Measurements from ENCODE around the gene TMPRSS4. TPM values are rescaled to one million over a fixed set of nuclear protein-coding genes. Genes with fewer than 3 reads are reported as not detected.

Gene TMPRSS4
- total RNA-seq, 1 experiment from 2014 or later, result 1.4 TPM

GRCh38 chr11:118060081-118060661 is 16.7 kb upstream of the TMPRSS4 start:
- Mint-ChIP-seq H3K27me3 (ENCODE audit: low read depth) (no peaks in the 10 kb centered on the region; the same call in 1 of the 2 replicates), H3K9me3 (no peaks in the 10 kb centered on the region), H3K27ac (no peak overlapping the region), H3K36me3 (no peaks in the 10 kb centered on the region), H3K4me3 (no peak overlapping the region), H3K4me1 (peaks cover 4% of the 10 kb centered on the region)
- TF ChIP-seq GRHL2 (CRISPR knock-in tag; IDR thresholded peaks at IDR 0.05; ENCODE audit: insufficient replicate concordance, severe bottlenecking) (no peak), GABPB1 (CRISPR knock-in tag; IDR thresholded peaks at IDR 0.05) (no peak), RORB (CRISPR knock-in tag; IDR thresholded peaks at IDR 0.05) (no peak), SMAD4 (CRISPR knock-in tag; IDR thresholded peaks at IDR 0.05) (no peak), ZBTB43 (CRISPR knock-in tag; IDR thresholded peaks at IDR 0.05) (no peak)
- ChIA-PET CTCF (no interaction called here), POLR2A (no interaction called here)
- ATAC-seq (no peak), DNase-seq (ENCODE audit: low spot score) (no peak)

- no peak for TF ChIP-seq SMAD4 (CRISPR knock-in tag; IDR thresholded peaks at IDR 0.05)
- no peak for TF ChIP-seq ERG (CRISPR knock-in tag; IDR thresholded peaks at IDR 0.05)
- TF ChIP-seq USF1 (CRISPR knock-in tag; IDR thresholded peaks at IDR 0.05), result no peak
- no peak for TF ChIP-seq HMGXB4 (CRISPR knock-in tag; IDR thresholded peaks at IDR 0.05)
- TF ChIP-seq HMGA2 (CRISPR knock-in tag; IDR thresholded peaks at IDR 0.05), result no peak
- TF ChIP-seq ZNF317 (CRISPR knock-in tag; IDR thresholded peaks at IDR 0.05; ENCODE audit: borderline replicate concordance, low read depth), result no peak
- no peak for TF ChIP-seq PREB (CRISPR knock-in tag; IDR thresholded peaks at IDR 0.05; ENCODE audit: borderline replicate concordance)
- TF ChIP-seq MLX (CRISPR knock-in tag; IDR thresholded peaks at IDR 0.05), result no peak
- TF ChIP-seq PRRX2 (CRISPR knock-in tag; IDR thresholded peaks at IDR 0.05), result no peak
- TF ChIP-seq AR (CRISPR knock-in tag; IDR thresholded peaks at IDR 0.05), result no peak
- Mint-ChIP-seq H3K4me1 (peaks cover 4% of the 10 kb centered on the region), H3K27ac (no peak overlapping the region), H3K9me3 (no peaks in the 10 kb centered on the region), H3K36me3 (no peaks in the 10 kb centered on the region), H3K4me3 (no peak overlapping the region), H3K27me3 (ENCODE audit: low read depth) (no peaks in the 10 kb centered on the region; the same call in 1 of the 2 replicates)
- DNase-seq (ENCODE audit: low spot score) (no peak), ATAC-seq (no peak)
- ChIA-PET CTCF (no interaction called here), POLR2A (no interaction called here)
These were observed 16.0 kb upstream of the TMPRSS4 start for GRCh38 chr11:118060869-118061268.

Data from WTC11 (cell line).